Measurements from ENCODE around the gene ATXN1. TPM values are rescaled to one million over a fixed set of nuclear protein-coding genes. Genes with fewer than 3 reads are reported as not detected.

Gene ATXN1
- total RNA-seq, 1 experiment from 2014 or later, result 16.5 TPM

GRCh38 chr6:16313732-16314131 lies 447.5 kb downstream of the ATXN1 start:
- no peak for DNase-seq (ENCODE audit: unreplicated experiment)
- Mint-ChIP-seq H3K36me3 (ENCODE audit: insufficient read depth, unreplicated experiment) (no peaks in the 10 kb centered on the region), H3K4me3 (ENCODE audit: unreplicated experiment) (no peak overlapping the region), H3K27me3 (ENCODE audit: insufficient read depth, unreplicated experiment) (no peaks in the 10 kb centered on the region), H3K4me1 (ENCODE audit: insufficient read depth, unreplicated experiment) (peaks cover 8% of the 10 kb centered on the region), H3K9me3 (ENCODE audit: unreplicated experiment) (no peaks in the 10 kb centered on the region), H3K27ac (ENCODE audit: low read depth, unreplicated experiment) (no peak overlapping the region)
- no TSS peak for BruUV-seq (replicated peaks)
- ChIA-PET CTCF (interaction anchor here (0.8 kb wide), 1 partner anchor 12 kb away, joined by 4 read pairs; no protein-coding TSS in a partner anchor), POLR2A (interaction anchor here (0.6 kb wide), 1 partner anchor 36 kb away, joined by 3 read pairs; no protein-coding TSS in a partner anchor)
- no peak for TF ChIP-seq CTCF (IDR thresholded peaks at IDR 0.05; ENCODE audit: unreplicated experiment)
- intact Hi-C loops (cut with micrococcal nuclease), result no loop called here

- intact Hi-C loops (cut with micrococcal nuclease), result no loop called here
- DNase-seq (ENCODE audit: unreplicated experiment), result no peak
- no peak overlapping the region for H3K27ac Mint-ChIP-seq (ENCODE audit: low read depth, unreplicated experiment)
- H3K36me3 Mint-ChIP-seq (ENCODE audit: insufficient read depth, unreplicated experiment), result no peaks in the 10 kb centered on the region
- no peaks in the 10 kb centered on the region for H3K9me3 Mint-ChIP-seq (ENCODE audit: unreplicated experiment)
- no peaks in the 10 kb centered on the region for H3K27me3 Mint-ChIP-seq (ENCODE audit: insufficient read depth, unreplicated experiment)
- TF ChIP-seq CTCF (IDR thresholded peaks at IDR 0.05; ENCODE audit: unreplicated experiment), result no peak
- H3K4me1 Mint-ChIP-seq (ENCODE audit: insufficient read depth, unreplicated experiment), result no peaks in the 10 kb centered on the region
- ChIA-PET POLR2A (no interaction called here), CTCF (interaction anchor here (0.6 kb wide), 1 partner anchor 20 kb away, joined by 3 read pairs; no protein-coding TSS in a partner anchor)
- H3K4me3 Mint-ChIP-seq (ENCODE audit: unreplicated experiment), result no peak overlapping the region
- BruUV-seq (replicated peaks), result no TSS peak
Observed at GRCh38 chr6:16311763-16312162, 449.5 kb downstream of the ATXN1 start.

GRCh38 chr6:16306334-16306733 lies 454.9 kb downstream of the ATXN1 start:
- Mint-ChIP-seq H3K27ac (ENCODE audit: low read depth, unreplicated experiment) (no peak overlapping the region), H3K27me3 (ENCODE audit: insufficient read depth, unreplicated experiment) (no peaks in the 10 kb centered on the region), H3K4me1 (ENCODE audit: insufficient read depth, unreplicated experiment) (no peaks in the 10 kb centered on the region), H3K36me3 (ENCODE audit: insufficient read depth, unreplicated experiment) (peaks cover 9% of the 10 kb centered on the region), H3K9me3 (ENCODE audit: unreplicated experiment) (no peaks in the 10 kb centered on the region), H3K4me3 (ENCODE audit: unreplicated experiment) (no peak overlapping the region)
- POLR2A ChIA-PET, result interaction anchor here (0.7 kb wide), 1 partner anchor 382 kb away, joined by 3 read pairs; no protein-coding TSS in a partner anchor
- no peak for DNase-seq (ENCODE audit: unreplicated experiment)
- intact Hi-C loops (cut with micrococcal nuclease), result no loop called here
- CTCF ChIA-PET, result interaction anchor here (0.6 to 3.0 kb wide), 3 partner anchors 11 to 653 kb away, joined by 3 to 17 read pairs (median 3); no protein-coding TSS in a partner anchor
- TF ChIP-seq CTCF (IDR thresholded peaks at IDR 0.05; ENCODE audit: unreplicated experiment), result no peak
- BruUV-seq (replicated peaks), result no TSS peak

GRCh38 chr6:16305788-16306187 lies 455.5 kb downstream of the ATXN1 start:
- H3K9me3 Mint-ChIP-seq (ENCODE audit: unreplicated experiment), result no peaks in the 10 kb centered on the region
- intact Hi-C loops (cut with micrococcal nuclease), result no loop called here
- no peak overlapping the region for H3K27ac Mint-ChIP-seq (ENCODE audit: low read depth, unreplicated experiment)
- no peaks in the 10 kb centered on the region for H3K4me1 Mint-ChIP-seq (ENCODE audit: insufficient read depth, unreplicated experiment)
- H3K36me3 Mint-ChIP-seq (ENCODE audit: insufficient read depth, unreplicated experiment), result peaks cover 9% of the 10 kb centered on the region
- DNase-seq (ENCODE audit: unreplicated experiment), result no peak
- no TSS peak for BruUV-seq (replicated peaks)
- no peak for TF ChIP-seq CTCF (IDR thresholded peaks at IDR 0.05; ENCODE audit: unreplicated experiment)
- POLR2A ChIA-PET, result no interaction called here
- CTCF ChIA-PET, result no interaction called here
- no peaks in the 10 kb centered on the region for H3K27me3 Mint-ChIP-seq (ENCODE audit: insufficient read depth, unreplicated experiment)
- H3K4me3 Mint-ChIP-seq (ENCODE audit: unreplicated experiment), result no peak overlapping the region
